Activated T-helper 1 cell treated with anti-CD3 and anti-CD28 coated beads, Interleukin-12 subunit alpha, Interleukin-12 subunit beta, Interleukin-2, Interleukin-4 antibody, amounts not matched to agents 30 ng/mL and 10 ng/mL and 1 ng/mL, durations not matched to agents 14 hours and 24 hours and 36 hours (primary cell): Measurements from ENCODE around the gene PTPA. TPM values are rescaled to one million over a fixed set of nuclear protein-coding genes. Genes with fewer than 3 reads are reported as not detected.

Source experiments
- DNase-seq: peaks from one replicate; pipeline ENCODE4 v3.0.0; 2021; ENCODE audit warnings: low spot score
- H3K27ac Mint-ChIP-seq: one replicate; pipeline ENCODE4 v1.8.0; 2021; ENCODE audit warnings: mild to moderate bottlenecking, mixed read lengths
- H3K27me3 Mint-ChIP-seq: one replicate; pipeline ENCODE4 v1.8.0; 2022; ENCODE audit warnings: mild to moderate bottlenecking, moderate library complexity, mixed read lengths; ENCODE audit not compliant: insufficient read depth
- H3K36me3 Mint-ChIP-seq: one replicate; pipeline ENCODE4 v1.8.0; 2021; ENCODE audit warnings: low read depth, mixed read lengths
- H3K4me1 Mint-ChIP-seq: one replicate; pipeline ENCODE4 v1.8.0; 2021; ENCODE audit warnings: low read depth, mixed read lengths
- H3K4me3 Mint-ChIP-seq: one replicate; pipeline ENCODE4 v1.8.0; 2021; ENCODE audit warnings: mild to moderate bottlenecking, moderate library complexity, mixed read lengths
- H3K9me3 Mint-ChIP-seq: one replicate; pipeline ENCODE4 v1.8.0; 2021; ENCODE audit warnings: mixed read lengths
- intact Hi-C: fragments of 100-400 bp; cut with micrococcal nuclease; formaldehyde crosslinking; loops from one replicate; pipeline ENCODE4 v1.15.1; 2024
- total RNA-seq: library from RNA; stranded (reverse); gene quantifications from 2 replicates; pipeline ENCODE4 v1.2.3, GENCODE V29; 2022

The PTPA gene
- total RNA-seq, 1 donor from 2014 or later: 114 TPM

- H3K36me3 Mint-ChIP-seq: peaks cover 3% of the 10 kb centered on the region
- no peak overlapping the region for H3K27ac Mint-ChIP-seq
- no peaks in the 10 kb centered on the region for H3K4me1 Mint-ChIP-seq
Measured at GRCh38 chr9:129094387-129095169, 16.6 kb upstream of the PTPA start.

DNA sequence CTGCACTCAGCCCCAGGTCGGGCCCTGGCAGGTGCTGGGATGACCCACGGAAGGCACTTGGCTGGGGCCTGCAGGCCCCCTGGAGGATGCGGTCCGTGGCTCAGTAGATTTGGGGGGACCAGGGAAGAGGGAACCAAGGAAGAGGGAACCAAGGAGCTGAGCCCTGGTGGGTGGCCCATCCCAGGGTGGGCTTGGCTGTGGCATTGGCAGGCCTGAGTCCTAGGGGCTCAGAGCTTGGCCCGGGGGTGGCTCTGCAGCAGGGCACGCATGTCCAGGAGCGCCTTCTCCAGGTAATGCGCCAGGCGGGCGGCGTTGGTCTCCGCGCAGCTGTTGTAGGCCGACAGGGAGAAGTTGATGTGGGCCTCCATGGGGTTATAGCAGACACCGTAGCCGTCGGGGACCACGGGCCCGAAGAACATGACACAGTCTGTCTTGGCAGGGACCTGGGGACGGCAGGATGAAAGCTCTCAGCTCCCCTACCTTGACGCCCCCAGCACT lies 16.0 kb upstream of the PTPA start:
- Mint-ChIP-seq H3K27ac (no peak overlapping the region), H3K36me3 (no peaks in the 10 kb centered on the region), H3K9me3 (no peaks in the 10 kb centered on the region), H3K4me1 (no peaks in the 10 kb centered on the region), H3K27me3 (no peaks in the 10 kb centered on the region), H3K4me3 (no peak overlapping the region)
- intact Hi-C loops: no loop called here
- no peak for DNase-seq

More at GRCh38 chr9:129094387-129095169, 16.6 kb upstream of the PTPA start:
- H3K9me3 Mint-ChIP-seq: no peaks in the 10 kb centered on the region
- H3K4me3 Mint-ChIP-seq: no peak overlapping the region
- intact Hi-C loops: no loop called here
- DNase-seq: no peak
- H3K27me3 Mint-ChIP-seq: no peaks in the 10 kb centered on the region

DNA sequence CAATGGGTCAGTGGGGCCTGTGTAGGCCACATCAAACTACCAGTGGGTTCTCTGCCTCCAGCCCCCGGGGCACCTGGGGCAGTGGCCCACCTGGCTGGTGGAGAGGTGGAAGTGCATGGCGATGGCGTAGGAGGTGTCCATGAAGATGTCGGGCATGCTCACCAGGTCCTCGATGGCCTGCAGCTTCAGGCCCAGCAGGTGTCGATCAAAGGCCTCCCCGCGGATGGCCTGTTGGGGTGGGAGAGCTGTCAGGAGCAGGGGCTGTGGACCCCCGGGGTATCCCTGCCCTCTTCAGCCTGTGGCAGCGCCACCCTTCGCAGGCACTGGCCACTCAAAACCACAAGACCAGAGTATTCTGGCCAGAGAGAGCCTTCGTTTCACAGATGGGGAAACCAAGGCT lies 15.3 kb upstream of the PTPA start:
- Mint-ChIP-seq H3K36me3 (no peaks in the 10 kb centered on the region), H3K27ac (no peak overlapping the region), H3K27me3 (no peaks in the 10 kb centered on the region), H3K9me3 (no peaks in the 10 kb centered on the region), H3K4me3 (no peak overlapping the region), H3K4me1 (no peaks in the 10 kb centered on the region)
- no peak for DNase-seq
- intact Hi-C loops: no loop called here

DNA sequence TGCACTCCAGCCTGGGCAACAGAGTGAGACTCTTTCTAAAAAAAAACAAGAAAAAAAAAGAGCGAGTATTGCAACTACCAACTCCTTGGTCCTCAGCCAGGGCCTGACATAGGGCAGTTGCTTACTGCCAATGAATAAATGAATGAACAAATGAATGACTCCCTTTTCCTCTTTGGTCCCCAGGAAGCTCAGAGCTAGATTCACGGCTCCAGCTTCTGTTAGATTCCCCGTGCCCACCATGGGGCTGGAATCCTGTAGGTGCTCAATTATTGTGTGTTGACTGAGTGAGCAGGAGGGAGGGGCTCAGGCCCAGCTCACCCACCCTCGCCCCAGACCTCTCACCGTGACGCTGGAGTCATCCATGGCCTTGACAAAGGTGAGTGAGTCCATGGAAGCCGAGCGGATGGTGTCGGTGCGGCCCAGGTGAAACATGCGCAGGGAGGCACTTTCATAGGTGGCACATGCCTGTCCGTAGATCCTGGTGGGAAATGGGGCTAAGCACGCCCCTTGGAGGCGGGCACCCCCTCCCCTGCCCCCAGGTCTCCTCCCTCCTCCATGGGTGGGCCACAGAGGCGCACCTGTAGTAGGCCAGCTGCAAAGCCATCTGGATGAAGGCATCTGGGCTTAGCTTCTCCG lies 13.4 kb upstream of the PTPA start:
- no peak overlapping the region for H3K27ac Mint-ChIP-seq

DNA sequence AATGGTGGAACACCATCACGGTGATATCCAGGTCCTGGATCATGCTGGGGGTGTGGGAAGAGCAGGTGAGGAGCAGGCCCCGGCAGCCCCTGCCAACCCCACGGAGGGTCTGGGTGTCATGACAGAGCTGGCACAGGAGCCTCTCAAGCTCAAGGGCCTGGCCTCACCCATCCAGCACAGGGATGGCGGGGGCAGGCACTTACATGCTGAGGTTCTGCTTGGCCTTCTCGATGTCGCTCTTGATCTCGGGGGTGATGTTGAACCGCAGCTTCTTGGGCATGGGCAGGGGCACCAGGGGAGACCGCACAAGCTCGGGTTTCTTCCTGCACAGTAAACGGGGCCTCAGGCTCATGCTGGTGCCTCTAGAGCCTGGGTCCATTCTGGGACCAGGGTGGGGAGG lies 12.9 kb upstream of the PTPA start:
- Mint-ChIP-seq H3K4me1 (no peaks in the 10 kb centered on the region), H3K27ac (no peak overlapping the region), H3K36me3 (no peaks in the 10 kb centered on the region), H3K9me3 (no peaks in the 10 kb centered on the region), H3K4me3 (no peak overlapping the region), H3K27me3 (no peaks in the 10 kb centered on the region)
- DNase-seq: no peak
- intact Hi-C loops: no loop called here

More for the DNA sequence above, 13.4 kb upstream of the PTPA start:
- Mint-ChIP-seq H3K4me3 (no peak overlapping the region), H3K9me3 (no peaks in the 10 kb centered on the region), H3K36me3 (no peaks in the 10 kb centered on the region), H3K4me1 (no peaks in the 10 kb centered on the region), H3K27me3 (no peaks in the 10 kb centered on the region)
- intact Hi-C loops: no loop called here
- no peak for DNase-seq

GRCh38 chr9:129100383-129101169 lies 10.6 kb upstream of the PTPA start:
- no peak for DNase-seq
- H3K4me3 Mint-ChIP-seq: no peak overlapping the region
- no peak overlapping the region for H3K27ac Mint-ChIP-seq
- no peaks in the 10 kb centered on the region for H3K27me3 Mint-ChIP-seq
- no peaks in the 10 kb centered on the region for H3K9me3 Mint-ChIP-seq
- intact Hi-C loops: no loop called here
- no peaks in the 10 kb centered on the region for H3K4me1 Mint-ChIP-seq
- no peaks in the 10 kb centered on the region for H3K36me3 Mint-ChIP-seq

GRCh38 chr9:129101279-129101678 lies 9.9 kb upstream of the PTPA start:
- Mint-ChIP-seq H3K4me3 (no peak overlapping the region), H3K4me1 (no peaks in the 10 kb centered on the region), H3K27me3 (no peaks in the 10 kb centered on the region), H3K36me3 (no peaks in the 10 kb centered on the region), H3K27ac (no peak overlapping the region), H3K9me3 (no peaks in the 10 kb centered on the region)
- DNase-seq: no peak
- intact Hi-C loops: no loop called here

- Mint-ChIP-seq H3K27ac (no peak overlapping the region), H3K9me3 (no peaks in the 10 kb centered on the region), H3K27me3 (no peaks in the 10 kb centered on the region), H3K4me1 (no peaks in the 10 kb centered on the region), H3K4me3 (no peak overlapping the region), H3K36me3 (no peaks in the 10 kb centered on the region)
- intact Hi-C loops: no loop called here
- DNase-seq: no peak
Measured at GRCh38 chr9:129102095-129102525, 9.1 kb upstream of the PTPA start.

- Mint-ChIP-seq H3K4me3 (no peak overlapping the region), H3K36me3 (no peaks in the 10 kb centered on the region), H3K27ac (no peak overlapping the region), H3K9me3 (no peaks in the 10 kb centered on the region), H3K27me3 (no peaks in the 10 kb centered on the region), H3K4me1 (no peaks in the 10 kb centered on the region)
- intact Hi-C loops: no loop called here
- no peak for DNase-seq
Measured at GRCh38 chr9:129102791-129103594, 8.2 kb upstream of the PTPA start.

- H3K27ac Mint-ChIP-seq: no peak overlapping the region
Measured at GRCh38 chr9:129103595-129103965, 7.6 kb upstream of the PTPA start.

DNA sequence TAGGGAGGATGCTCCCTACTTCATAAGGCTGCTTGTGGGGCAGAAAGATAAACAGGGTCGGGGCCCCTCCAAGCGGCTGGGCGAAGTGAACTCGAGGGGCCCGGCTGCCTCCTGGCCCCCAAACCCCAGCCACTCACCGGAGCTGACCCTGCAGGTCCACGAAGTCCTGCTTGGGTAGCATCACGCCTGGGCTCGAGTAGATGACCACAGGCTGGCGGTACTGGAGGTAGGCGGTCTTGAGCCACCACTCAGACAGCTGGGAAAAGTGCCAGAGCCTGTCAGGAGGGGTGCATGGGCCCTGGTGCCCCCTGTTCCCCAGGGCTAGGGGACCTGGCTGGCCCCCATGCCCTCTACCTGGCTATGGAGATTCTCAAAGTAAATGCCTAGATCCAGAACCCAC lies 7.2 kb upstream of the PTPA start:
- intact Hi-C loops: no loop called here
- Mint-ChIP-seq H3K36me3 (no peaks in the 10 kb centered on the region), H3K27me3 (no peaks in the 10 kb centered on the region), H3K27ac (no peak overlapping the region), H3K4me3 (no peak overlapping the region), H3K9me3 (no peaks in the 10 kb centered on the region), H3K4me1 (peaks cover 9% of the 10 kb centered on the region)
- no peak for DNase-seq

More at GRCh38 chr9:129103595-129103965, 7.6 kb upstream of the PTPA start:
- H3K9me3 Mint-ChIP-seq: no peaks in the 10 kb centered on the region
- intact Hi-C loops: no loop called here
- no peak for DNase-seq
- no peaks in the 10 kb centered on the region for H3K36me3 Mint-ChIP-seq
- H3K4me3 Mint-ChIP-seq: no peak overlapping the region
- peaks cover 4% of the 10 kb centered on the region for H3K4me1 Mint-ChIP-seq
- no peaks in the 10 kb centered on the region for H3K27me3 Mint-ChIP-seq

GRCh38 chr9:129105857-129106694 lies 5.1 kb upstream of the PTPA start:
- intact Hi-C loops: no loop called here
- no peaks in the 10 kb centered on the region for H3K36me3 Mint-ChIP-seq
- no peaks in the 10 kb centered on the region for H3K27me3 Mint-ChIP-seq

More at GRCh38 chr9:129105857-129106694, 5.1 kb upstream of the PTPA start:
- H3K27ac Mint-ChIP-seq: no peak overlapping the region
- DNase-seq: no peak
- H3K4me3 Mint-ChIP-seq: no peak overlapping the region
- peaks cover 16% of the 10 kb centered on the region for H3K4me1 Mint-ChIP-seq
- no peaks in the 10 kb centered on the region for H3K9me3 Mint-ChIP-seq
